Stimulated activated CD4-positive, alpha-beta T cell treated with anti-CD3 and anti-CD28 coated beads, Interleukin-12 subunit alpha, Interleukin-12 subunit beta, amount 100 ng/mL, for 24 hours (primary cell): ENCODE data around the gene SLC37A1.

Source experiments
- DNase-seq, 2 experiments: peaks; one replicate each; pipeline ENCODE4 v3.0.0-alpha.2; 2020; ENCODE audit warnings: low read depth in 2 of 2

Gene SLC37A1

GRCh38 chr21:42545317-42545716, 31.7 kb downstream of the SLC37A1 start:
- DNase-seq, result no peak

GRCh38 chr21:42545745-42546144, 32.1 kb downstream of the SLC37A1 start:
- no peak for DNase-seq

- DNase-seq, result no peak
These were observed 32.8 kb downstream of the SLC37A1 start for GRCh38 chr21:42546433-42546832.

GRCh38 chr21:42547001-42547905, 33.6 kb downstream of the SLC37A1 start:
- no peak for DNase-seq

- DNase-seq, result no peak
These were observed 34.3 kb downstream of the SLC37A1 start for GRCh38 chr21:42547906-42548365.

- no peak for DNase-seq
These were observed 35.2 kb downstream of the SLC37A1 start for GRCh38 chr21:42548687-42549406.

- no peak for DNase-seq
These were observed 37.2 kb downstream of the SLC37A1 start for GRCh38 chr21:42550817-42551216.

- DNase-seq, result no peak
These were observed 39.0 kb downstream of the SLC37A1 start for GRCh38 chr21:42552407-42553336.

GRCh38 chr21:42553435-42553834, 39.8 kb downstream of the SLC37A1 start:
- no peak for DNase-seq

- no peak for DNase-seq
These were observed 40.8 kb downstream of the SLC37A1 start for GRCh38 chr21:42554251-42554961.

GRCh38 chr21:42555756-42556438, 42.2 kb downstream of the SLC37A1 start:
- no peak for DNase-seq

- DNase-seq, result no peak
These were observed 42.8 kb downstream of the SLC37A1 start for GRCh38 chr21:42556476-42556875.

GRCh38 chr21:42556960-42557359, 43.3 kb downstream of the SLC37A1 start:
- no peak for DNase-seq

- no peak for DNase-seq
These were observed 43.8 kb downstream of the SLC37A1 start for GRCh38 chr21:42557420-42557819.

GRCh38 chr21:42558368-42558767, 44.7 kb downstream of the SLC37A1 start:
- no peak for DNase-seq

- no peak for DNase-seq
These were observed 45.2 kb downstream of the SLC37A1 start for GRCh38 chr21:42558846-42559245.

- DNase-seq, result no peak
These were observed 45.7 kb downstream of the SLC37A1 start for GRCh38 chr21:42559326-42559725.

- no peak for DNase-seq
These were observed 47.0 kb downstream of the SLC37A1 start for GRCh38 chr21:42560517-42561179.

GRCh38 chr21:42561762-42562650, 48.4 kb downstream of the SLC37A1 start:
- no peak for DNase-seq
